ENCODE measurements around the gene NUBP2.
A peak's percentile ranks its signal among the peaks of the same experiment; 100 is the strongest.

Gene NUBP2

DNA sequence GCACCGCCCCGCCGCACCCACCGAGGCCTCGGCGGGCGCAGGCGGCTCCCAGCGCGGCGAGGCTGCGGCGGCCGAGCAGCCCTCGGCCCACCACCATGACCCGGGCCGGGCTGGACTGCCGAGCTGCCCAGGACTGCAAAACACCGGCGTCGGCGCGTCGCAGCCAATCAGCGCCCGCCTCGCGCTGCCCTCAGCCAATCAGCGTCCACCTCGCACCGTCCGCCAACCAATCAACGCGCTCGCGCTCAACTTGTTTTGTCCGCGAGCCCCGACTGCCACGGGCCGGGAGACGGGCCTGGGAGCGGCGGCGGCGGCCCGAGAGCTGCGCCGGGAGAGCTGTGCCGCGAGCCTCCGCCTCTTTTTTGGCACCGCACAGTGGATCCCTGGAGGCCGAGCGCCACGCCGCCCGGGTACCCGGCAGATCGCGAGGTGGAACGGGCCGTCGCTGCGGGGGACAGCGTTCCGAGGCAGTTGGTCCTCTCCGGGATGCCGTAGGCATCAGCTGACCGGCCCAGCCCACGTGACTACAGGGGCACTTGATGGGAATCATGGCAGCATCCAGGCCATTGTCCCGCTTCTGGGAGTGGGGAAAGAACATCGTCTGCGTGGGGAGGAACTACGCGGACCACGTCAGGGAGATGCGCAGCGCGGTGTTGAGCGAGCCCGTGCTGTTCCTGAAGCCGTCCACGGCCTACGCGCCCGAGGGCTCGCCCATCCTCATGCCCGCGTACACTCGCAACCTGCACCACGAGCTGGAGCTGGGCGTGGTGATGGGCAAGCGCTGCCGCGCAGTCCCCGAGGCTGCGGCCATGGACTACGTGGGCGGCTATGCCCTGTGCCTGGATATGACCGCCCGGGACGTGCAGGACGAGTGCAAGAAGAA, 44.2 kb downstream of the NUBP2 start, which contains the start of the genes FAHD1 and HAGH:
Gene FAHD1, plus strand, starts transcription at position 516 of the 883 bp plus-strand sequence. Its CDS starts 33 bp downstream, at position 549.
Gene HAGH, minus strand, starts transcription at position 135 of the 883 bp plus-strand sequence. Its CDS starts 38 bp downstream, at position 97.
- Mint-ChIP-seq H3K36me3 (ENCODE audit: low read depth) (peaks cover 2% of the 10 kb centered on the region), H3K4me3 (peak within 1 kb of the TSS; percentile 90), H3K27ac (peak within 1 kb of the TSS; percentile 89), H3K4me1 (peaks cover 52% of the 10 kb centered on the region), H3K27me3 (no peaks in the 10 kb centered on the region), H3K9me3 (no peaks in the 10 kb centered on the region)
- DNase-seq, result peak; percentile 90
- peak; percentile 89 for ATAC-seq

DNA sequence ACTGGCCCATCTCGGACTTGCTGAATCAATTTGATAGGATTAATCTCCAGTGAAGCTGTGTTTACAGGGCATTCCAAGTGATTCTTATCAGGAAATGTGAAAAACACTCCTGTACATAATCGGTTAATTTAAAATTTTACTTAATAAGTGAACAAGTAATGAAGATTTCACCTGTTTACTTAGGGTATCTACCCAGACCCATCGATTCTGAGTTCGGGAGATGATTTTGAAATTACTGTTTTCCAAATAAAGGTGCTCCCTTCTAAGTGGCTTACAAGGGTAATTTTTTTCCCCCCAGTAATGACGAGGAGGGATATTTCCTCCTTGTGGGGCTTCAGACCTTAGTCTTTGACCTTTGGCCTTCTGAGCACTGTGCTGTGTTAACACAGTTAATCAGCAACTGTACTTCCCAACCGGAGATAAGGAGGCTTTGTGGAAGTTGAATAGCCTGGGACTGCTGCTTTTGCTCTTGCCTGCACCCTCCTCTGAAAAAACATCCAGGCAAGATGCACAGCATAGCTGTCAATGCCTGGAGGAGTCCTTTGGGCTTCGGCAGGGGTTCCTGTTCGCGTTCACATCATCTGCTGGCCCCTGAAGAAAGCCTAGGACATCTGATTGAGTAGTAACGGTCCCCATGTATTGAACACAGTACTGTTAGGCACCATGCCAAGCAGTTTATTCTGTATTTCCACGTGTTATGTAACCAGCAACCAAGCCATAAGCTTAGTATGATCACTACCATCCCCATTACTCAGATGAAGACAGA, 46.1 kb downstream of the NUBP2 start:
- Mint-ChIP-seq H3K27me3 (no peaks in the 10 kb centered on the region), H3K27ac (no peak overlapping the region), H3K36me3 (ENCODE audit: low read depth) (peaks cover 2% of the 10 kb centered on the region), H3K4me1 (peaks cover 50% of the 10 kb centered on the region), H3K4me3 (peak overlapping the region; percentile 90), H3K9me3 (no peaks in the 10 kb centered on the region)
- DNase-seq (no peak), ATAC-seq (no peak)

DNA sequence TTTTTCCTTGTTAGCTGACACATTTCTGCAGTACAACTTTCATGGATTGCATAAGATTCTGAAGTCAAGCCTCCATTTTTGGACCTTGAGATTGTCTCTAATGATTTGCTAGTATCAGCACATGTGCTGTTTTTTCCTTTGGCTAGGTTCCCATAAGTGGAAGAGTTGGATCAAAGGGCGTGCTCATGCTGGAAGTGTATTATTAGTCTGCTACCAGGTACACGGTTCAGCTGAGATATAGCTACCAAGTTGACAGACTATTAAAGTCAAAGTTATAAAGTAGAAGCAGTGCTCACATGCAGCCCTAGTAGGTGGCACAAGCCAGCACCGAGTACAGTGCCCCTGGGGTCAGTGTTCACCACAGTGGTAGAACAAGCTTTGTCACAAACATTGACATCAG, 47.5 kb downstream of the NUBP2 start:
- no peak overlapping the region for H3K27ac Mint-ChIP-seq
- no peaks in the 10 kb centered on the region for H3K27me3 Mint-ChIP-seq
- no peak for ATAC-seq
- no peak for DNase-seq
- H3K36me3 Mint-ChIP-seq (ENCODE audit: low read depth), result peaks cover 2% of the 10 kb centered on the region
- H3K9me3 Mint-ChIP-seq, result no peaks in the 10 kb centered on the region
- H3K4me3 Mint-ChIP-seq, result no peak overlapping the region
- H3K4me1 Mint-ChIP-seq, result peaks cover 40% of the 10 kb centered on the region

DNA sequence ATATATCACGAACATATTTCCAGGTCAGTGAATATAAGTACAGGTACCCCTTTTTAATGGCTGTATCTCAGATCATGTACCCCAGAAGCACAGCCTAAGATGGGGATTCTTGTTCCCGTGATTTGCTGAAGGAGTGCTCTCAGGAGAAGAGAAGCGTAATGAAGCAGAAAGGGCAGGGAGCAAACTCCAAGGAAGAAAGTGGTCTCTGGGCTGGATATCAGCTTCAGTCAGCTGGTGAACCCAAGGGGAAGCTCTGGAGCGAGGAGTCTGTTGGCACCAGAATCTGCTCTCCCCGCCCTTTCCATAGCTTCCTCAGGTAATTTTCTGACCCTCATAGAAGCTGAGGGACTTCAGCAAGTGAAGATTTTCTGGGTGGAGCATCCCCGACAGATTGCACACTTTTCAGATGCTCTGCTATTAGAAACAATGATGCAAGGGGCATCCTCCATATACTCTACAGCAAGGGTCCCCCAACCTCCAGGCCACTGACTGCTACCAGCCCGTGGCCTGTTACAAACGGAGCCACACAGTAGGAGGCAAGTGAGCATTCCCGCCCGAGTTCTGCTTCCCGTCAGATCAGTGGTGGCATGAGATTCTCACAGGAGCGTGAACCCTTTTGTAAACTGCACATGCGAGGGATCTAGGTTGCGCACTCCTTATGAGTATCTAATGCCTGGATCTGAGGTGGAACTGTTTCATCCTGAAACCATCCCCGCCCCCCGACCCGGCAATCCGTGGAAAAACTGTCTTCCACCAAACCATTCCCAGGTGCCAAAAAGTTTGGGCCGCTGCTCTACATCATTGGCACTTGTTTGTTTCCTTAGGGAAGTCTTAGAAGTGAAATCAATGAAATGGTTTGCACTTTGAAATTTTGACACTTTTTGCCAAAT, 48.7 kb downstream of the NUBP2 start:
- Mint-ChIP-seq H3K27ac (no peak overlapping the region), H3K4me1 (peaks cover 33% of the 10 kb centered on the region), H3K4me3 (no peak overlapping the region), H3K9me3 (no peaks in the 10 kb centered on the region), H3K36me3 (ENCODE audit: low read depth) (peaks cover 2% of the 10 kb centered on the region), H3K27me3 (no peaks in the 10 kb centered on the region)
- no peak for DNase-seq
- no peak for ATAC-seq

DNA sequence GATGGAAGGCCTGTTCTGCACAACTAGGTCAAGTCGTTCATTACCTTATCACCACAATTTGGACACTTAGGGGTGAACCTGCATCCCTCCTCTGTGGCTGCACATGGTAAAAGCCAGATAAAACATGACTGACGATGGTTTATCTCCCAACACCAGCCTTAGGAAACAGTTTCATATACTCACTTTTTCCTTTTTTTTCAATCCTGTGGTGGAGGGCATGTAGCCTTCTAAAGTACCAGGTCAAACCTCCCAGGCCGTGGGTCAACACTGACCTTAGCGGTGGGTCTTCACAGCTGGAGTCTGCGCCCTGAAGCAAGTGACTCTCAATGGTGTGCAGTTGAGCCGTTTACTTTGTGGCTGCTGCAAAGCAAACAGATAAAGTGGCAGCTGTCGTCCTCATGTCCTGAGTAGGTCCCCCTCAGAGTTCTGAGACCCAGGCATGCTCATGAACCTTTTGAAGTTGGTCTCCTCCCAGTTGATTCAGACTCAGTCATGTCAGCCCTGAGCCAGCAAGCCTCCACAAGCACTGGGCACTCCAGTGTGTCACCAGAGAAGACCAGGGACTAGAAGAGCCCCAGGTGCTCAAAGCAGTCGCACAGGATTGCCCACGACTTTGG, 50.2 kb downstream of the NUBP2 start:
- H3K36me3 Mint-ChIP-seq (ENCODE audit: low read depth), result peaks cover 2% of the 10 kb centered on the region
- H3K9me3 Mint-ChIP-seq, result no peaks in the 10 kb centered on the region
- H3K27me3 Mint-ChIP-seq, result no peaks in the 10 kb centered on the region
- peaks cover 21% of the 10 kb centered on the region for H3K4me1 Mint-ChIP-seq
- no peak for ATAC-seq
- no peak for DNase-seq
- no peak overlapping the region for H3K27ac Mint-ChIP-seq
- H3K4me3 Mint-ChIP-seq, result no peak overlapping the region

DNA sequence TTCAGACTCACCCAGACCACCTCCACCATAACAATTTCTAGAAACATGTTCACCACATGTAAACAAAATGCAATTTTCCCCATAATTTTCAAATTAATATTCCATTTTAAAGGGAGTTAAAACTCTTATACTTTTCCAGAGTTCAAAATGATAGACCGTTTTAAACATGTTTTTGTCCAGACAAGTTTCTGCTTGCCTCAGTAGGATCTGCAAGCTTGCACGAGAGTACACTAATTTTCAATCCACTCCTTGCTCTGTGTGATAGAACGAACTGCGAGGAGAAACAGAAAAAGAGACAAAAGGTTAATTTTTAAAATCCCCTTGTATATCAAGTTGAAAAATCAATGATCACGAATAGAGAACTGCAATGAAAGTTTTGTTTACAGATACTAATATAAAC, 51.3 kb downstream of the NUBP2 start:
- DNase-seq (no peak), ATAC-seq (no peak)
- Mint-ChIP-seq H3K4me3 (no peak overlapping the region), H3K9me3 (no peaks in the 10 kb centered on the region), H3K4me1 (peaks cover 11% of the 10 kb centered on the region), H3K27me3 (no peaks in the 10 kb centered on the region), H3K36me3 (ENCODE audit: low read depth) (peaks cover 2% of the 10 kb centered on the region), H3K27ac (no peak overlapping the region)
